Duodenal mucosa (tissue), 2 donors: Measurements from ENCODE around the gene POLR3H.
A peak's percentile ranks its signal among the peaks of the same experiment; 100 is the strongest.

Experiments
- H3K27ac ChIP-seq: one replicate; pipeline ENCODE4 v1.7.0; 2013; ENCODE audit warnings: low read depth, low read length
- H3K27me3 ChIP-seq, 2 donors: one replicate each; pipeline ENCODE4 v1.7.0; 2013; ENCODE audit warnings: low read length in 2 of 2, control low read depth in 1 of 2; ENCODE audit not compliant: insufficient read depth in 2 of 2, control insufficient read depth in 1 of 2
- H3K36me3 ChIP-seq, 2 donors: one replicate each; pipeline ENCODE4 v1.7.0; 2013; ENCODE audit warnings: low read length in 2 of 2, control low read depth in 1 of 2; ENCODE audit not compliant: insufficient read depth in 2 of 2, control insufficient read depth in 1 of 2
- H3K4me1 ChIP-seq, 2 donors: one replicate each; pipeline ENCODE4 v1.7.0; 2013; ENCODE audit warnings: low read length in 2 of 2, control low read depth in 1 of 2; ENCODE audit not compliant: insufficient read depth in 2 of 2, control insufficient read depth in 1 of 2
- H3K4me3 ChIP-seq, 2 donors: one replicate each; pipeline ENCODE4 v1.7.0; 2013; ENCODE audit warnings: low read length in 2 of 2, low read depth in 1 of 2
- H3K9ac ChIP-seq, 2 donors: one replicate each; pipeline ENCODE4 v1.7.0; 2013; ENCODE audit warnings: low read length in 2 of 2, low read depth in 1 of 2
- H3K9me3 ChIP-seq, 2 donors: one replicate each; pipeline ENCODE4 v1.7.0; 2013; ENCODE audit warnings: low read length in 2 of 2, control low read depth in 1 of 2; ENCODE audit not compliant: control insufficient read depth in 1 of 2

POLR3H gene

GRCh38 chr22:41488076-41488475 is 56.2 kb downstream of the POLR3H start:
- H3K27ac ChIP-seq = no peak overlapping the region
- peaks cover 38 to 53% of the 10 kb centered on the region in 2 donors for H3K4me1 ChIP-seq

GRCh38 chr22:41487037-41487935 is 57.0 kb downstream of the POLR3H start:
- H3K36me3 ChIP-seq = peaks cover 0 to 10% of the 10 kb centered on the region in 2 donors
- H3K9me3 ChIP-seq = no peaks in the 10 kb centered on the region
- no peak overlapping the region for H3K27ac ChIP-seq
- H3K4me3 ChIP-seq = no peak overlapping the region
- peaks cover 38 to 60% of the 10 kb centered on the region in 2 donors for H3K4me1 ChIP-seq
- no peaks in the 10 kb centered on the region for H3K27me3 ChIP-seq
- H3K9ac ChIP-seq = no peak overlapping the region

More at GRCh38 chr22:41488076-41488475, 56.2 kb downstream of the POLR3H start:
- Histone ChIP-seq H3K9ac (peak overlapping the region in 1 of 2 donors; percentile 52), H3K27me3 (no peaks in the 10 kb centered on the region), H3K36me3 (peaks cover 2 to 10% of the 10 kb centered on the region in 2 donors), H3K4me3 (no peak overlapping the region), H3K9me3 (no peaks in the 10 kb centered on the region)

DNA sequence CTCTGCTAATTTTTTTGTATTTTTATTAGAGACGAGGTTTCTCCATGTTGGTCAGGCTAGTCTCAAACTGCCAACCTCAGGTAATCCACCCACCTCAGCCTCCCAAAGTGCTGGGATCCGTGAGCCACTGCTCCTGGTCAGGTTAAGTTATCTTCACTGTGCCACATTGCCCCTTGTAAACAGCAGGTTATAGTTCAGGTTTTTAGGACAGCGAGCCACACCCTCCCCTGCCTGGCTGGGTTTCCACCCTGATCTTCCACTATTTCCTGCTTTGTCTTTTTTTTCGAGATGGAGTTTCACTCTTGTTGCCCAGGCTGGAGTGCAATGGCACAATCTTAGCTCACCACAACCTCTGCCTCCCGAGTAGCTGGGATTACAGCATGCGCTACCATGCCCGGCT is 59.2 kb downstream of the POLR3H start:
- H3K9ac ChIP-seq = no peak overlapping the region
- peaks cover 0 to 17% of the 10 kb centered on the region in 2 donors for H3K36me3 ChIP-seq
- H3K4me3 ChIP-seq = no peak overlapping the region
- H3K4me1 ChIP-seq = peaks cover 49 to 55% of the 10 kb centered on the region in 2 donors
- no peak overlapping the region for H3K27ac ChIP-seq
- no peaks in the 10 kb centered on the region for H3K9me3 ChIP-seq
- H3K27me3 ChIP-seq = no peaks in the 10 kb centered on the region

DNA sequence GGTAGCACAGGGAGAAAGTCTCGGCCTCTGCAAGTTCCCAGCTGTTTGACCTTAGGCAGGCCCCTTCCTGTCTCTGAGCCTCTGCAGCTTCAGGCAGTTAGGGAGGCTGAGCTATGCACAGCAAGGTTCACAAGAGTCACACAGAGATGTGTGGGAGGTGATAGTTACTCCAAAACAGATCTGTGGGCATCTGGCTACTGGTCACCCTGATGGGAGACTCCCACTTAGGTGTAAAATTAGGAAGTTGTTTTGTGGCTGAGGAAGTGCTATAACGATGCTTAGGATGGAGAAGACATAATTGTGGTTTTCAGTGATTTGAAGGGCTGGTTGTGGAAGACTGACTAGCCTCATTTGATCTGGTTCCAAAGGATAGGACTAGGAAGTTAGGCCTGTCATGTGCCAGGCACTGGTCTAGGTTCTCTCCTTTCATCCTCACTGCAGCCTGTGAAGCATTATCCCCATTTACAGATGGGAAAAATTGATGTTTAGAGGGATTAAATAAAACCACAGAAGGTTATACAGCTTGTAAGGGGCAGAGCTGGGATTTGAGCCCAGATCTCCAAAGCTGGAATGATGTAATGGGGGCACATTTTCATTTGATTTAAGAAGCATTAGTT is 61.8 kb downstream of the POLR3H start:
- Histone ChIP-seq H3K9ac (no peak overlapping the region), H3K9me3 (no peaks in the 10 kb centered on the region), H3K4me3 (no peak overlapping the region), H3K27me3 (no peaks in the 10 kb centered on the region), H3K4me1 (peaks cover 33 to 43% of the 10 kb centered on the region in 2 donors), H3K27ac (peak overlapping the region; percentile 11), H3K36me3 (peaks cover 0 to 24% of the 10 kb centered on the region in 2 donors)

GRCh38 chr22:41481925-41482318 is 62.3 kb downstream of the POLR3H start:
- Histone ChIP-seq H3K27me3 (no peaks in the 10 kb centered on the region), H3K4me1 (peaks cover 28 to 38% of the 10 kb centered on the region in 2 donors), H3K9ac (no peak overlapping the region), H3K36me3 (peaks cover 0 to 22% of the 10 kb centered on the region in 2 donors), H3K4me3 (no peak overlapping the region), H3K27ac (no peak overlapping the region), H3K9me3 (no peaks in the 10 kb centered on the region)

DNA sequence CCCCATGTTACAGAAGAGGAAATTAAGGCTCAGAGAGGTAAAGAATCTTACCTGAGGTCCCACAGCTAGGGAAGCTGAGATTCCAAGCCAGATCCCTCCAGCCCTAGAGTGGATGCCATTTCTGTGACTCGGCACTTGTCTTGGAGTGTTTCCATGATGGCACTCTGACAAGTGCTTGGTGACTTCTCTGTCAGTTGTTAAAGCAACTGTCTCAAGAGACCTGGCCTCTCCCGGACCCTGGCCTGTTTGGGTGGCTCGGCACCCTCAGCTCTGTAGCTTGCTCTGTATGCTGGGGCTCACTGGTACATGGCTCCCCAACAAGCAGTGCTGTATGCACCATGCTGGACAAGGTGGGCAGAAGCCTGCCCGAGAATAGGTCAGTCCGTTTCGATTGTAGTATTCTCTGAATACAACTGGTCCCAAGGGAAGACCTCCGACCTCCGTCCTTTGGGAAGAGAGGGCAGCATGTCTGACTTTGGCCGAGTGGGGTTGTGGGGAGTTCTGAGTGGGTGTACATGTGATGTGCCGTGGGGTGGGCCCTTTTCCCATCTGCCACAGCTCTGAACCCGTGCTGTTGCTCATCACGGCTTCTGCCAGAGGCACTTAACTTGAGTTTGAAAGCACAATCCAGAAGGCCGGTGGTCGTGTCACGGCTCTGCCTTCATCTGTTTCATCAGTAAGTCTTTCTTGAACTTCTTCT is 63.0 kb downstream of the POLR3H start:
- Histone ChIP-seq H3K27ac (no peak overlapping the region), H3K4me3 (no peak overlapping the region), H3K9me3 (no peaks in the 10 kb centered on the region), H3K27me3 (no peaks in the 10 kb centered on the region), H3K9ac (peak overlapping the region in 1 of 2 donors; percentile 44), H3K4me1 (peaks cover 23 to 37% of the 10 kb centered on the region in 2 donors), H3K36me3 (peaks cover 0 to 21% of the 10 kb centered on the region in 2 donors)

GRCh38 chr22:41480397-41480735 is 63.9 kb downstream of the POLR3H start:
- no peak overlapping the region for H3K4me3 ChIP-seq
- peaks cover 0 to 21% of the 10 kb centered on the region in 2 donors for H3K36me3 ChIP-seq
- H3K27me3 ChIP-seq = no peaks in the 10 kb centered on the region
- H3K4me1 ChIP-seq = peaks cover 17 to 33% of the 10 kb centered on the region in 2 donors
- H3K27ac ChIP-seq = no peak overlapping the region
- peak overlapping the region in 1 of 2 donors; percentile 8 for H3K9ac ChIP-seq
- no peaks in the 10 kb centered on the region for H3K9me3 ChIP-seq

- Histone ChIP-seq H3K4me3 (no peak overlapping the region), H3K36me3 (peaks cover 0 to 21% of the 10 kb centered on the region in 2 donors), H3K9ac (peak overlapping the region in 1 of 2 donors; percentile 8), H3K4me1 (peaks cover 17 to 33% of the 10 kb centered on the region in 2 donors), H3K27ac (no peak overlapping the region), H3K9me3 (no peaks in the 10 kb centered on the region), H3K27me3 (no peaks in the 10 kb centered on the region)
Measured at GRCh38 chr22:41479671-41480396, 64.4 kb downstream of the POLR3H start.

DNA sequence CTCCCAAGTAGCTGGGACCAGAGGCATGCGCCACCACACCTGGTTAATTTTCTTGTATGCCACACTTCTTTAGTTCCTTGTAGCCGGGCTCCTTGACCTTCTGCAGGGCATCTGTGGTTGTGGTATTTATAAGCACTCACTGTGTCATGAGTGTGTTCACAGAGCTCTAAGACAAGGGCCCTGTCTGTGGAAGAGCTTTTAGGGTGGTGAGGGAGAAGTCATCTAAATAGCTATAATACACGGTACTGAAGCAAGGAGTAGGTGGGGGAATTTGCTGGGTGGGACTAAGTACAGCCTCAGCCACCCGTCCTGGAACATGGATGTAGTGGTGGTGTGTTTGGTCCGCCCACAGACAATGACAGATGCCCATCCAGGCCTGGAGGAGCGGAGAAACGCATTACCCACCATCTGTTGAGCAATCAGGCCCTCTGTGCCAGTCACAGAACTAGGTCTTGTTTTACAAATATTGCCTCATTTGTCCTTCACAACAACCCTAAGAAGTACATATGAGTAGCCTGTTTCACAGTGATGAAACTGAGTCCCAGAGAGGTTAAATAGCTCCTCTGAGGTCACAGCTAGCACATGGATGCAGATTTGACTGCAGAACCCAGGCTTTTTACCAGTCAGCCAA is 65.3 kb downstream of the POLR3H start:
- no peak overlapping the region for H3K27ac ChIP-seq
- peaks cover 0 to 21% of the 10 kb centered on the region in 2 donors for H3K36me3 ChIP-seq
- no peaks in the 10 kb centered on the region for H3K9me3 ChIP-seq
- no peak overlapping the region for H3K4me3 ChIP-seq
- no peak overlapping the region for H3K9ac ChIP-seq
- H3K4me1 ChIP-seq = peaks cover 17 to 30% of the 10 kb centered on the region in 2 donors
- H3K27me3 ChIP-seq = no peaks in the 10 kb centered on the region
